ENCODE results near the gene PRPF38B.
"Not testable (repeated sequence)": the region's sequence is repeated elsewhere in the genome, so short reads cannot be mapped to it uniquely, and the experiment has no call there.

PRPF38B gene

GRCh38 chr1:108691942-108692723, at the start of gene PRPF38B:
Gene PRPF38B (plus strand): TSS chr1:108692310. CDS start chr1:108692592, 282 bp downstream.
- DNase-seq = peak; percentile 57

GRCh38 chr1:108643492-108644335, 48.4 kb upstream of the PRPF38B start:
- DNase-seq = no peak

GRCh38 chr1:108644984-108645383, 47.1 kb upstream of the PRPF38B start:
- no peak for DNase-seq

GRCh38 chr1:108645564-108646184, 46.4 kb upstream of the PRPF38B start:
- DNase-seq = no peak

GRCh38 chr1:108646265-108646647, 45.9 kb upstream of the PRPF38B start:
- no peak for DNase-seq

- no peak for DNase-seq
Observed at GRCh38 chr1:108646648-108647269, 45.4 kb upstream of the PRPF38B start.

- no peak for DNase-seq
Observed at GRCh38 chr1:108653431-108654105, 38.5 kb upstream of the PRPF38B start.

GRCh38 chr1:108657356-108658080, 34.6 kb upstream of the PRPF38B start:
- no peak for DNase-seq

GRCh38 chr1:108661030-108661609, 31.0 kb upstream of the PRPF38B start, which contains the start of gene HENMT1:
Gene HENMT1 (minus strand): TSS chr1:108661093. CDS start chr1:108659884, 1,209 bp downstream.
- DNase-seq = no peak

GRCh38 chr1:108663074-108663473, 29.0 kb upstream of the PRPF38B start:
- no peak for DNase-seq

GRCh38 chr1:108664481-108664880, 27.6 kb upstream of the PRPF38B start:
- DNase-seq = no peak

- DNase-seq = no peak
Observed at GRCh38 chr1:108665067-108665466, 27.0 kb upstream of the PRPF38B start.

GRCh38 chr1:108665771-108666170, 26.3 kb upstream of the PRPF38B start:
- DNase-seq = no peak

GRCh38 chr1:108667422-108667821, 24.7 kb upstream of the PRPF38B start:
- not testable (repeated sequence) for DNase-seq

GRCh38 chr1:108668777-108669176, 23.3 kb upstream of the PRPF38B start:
- DNase-seq = no peak

GRCh38 chr1:108669679-108670078, 22.4 kb upstream of the PRPF38B start:
- no peak for DNase-seq

- DNase-seq = no peak
Observed at GRCh38 chr1:108670131-108670773, 21.9 kb upstream of the PRPF38B start.

- no peak for DNase-seq
Observed at GRCh38 chr1:108671143-108671542, 21.0 kb upstream of the PRPF38B start.

- no peak for DNase-seq
Observed at GRCh38 chr1:108678706-108679105, 13.4 kb upstream of the PRPF38B start.

GRCh38 chr1:108679586-108680213, 12.4 kb upstream of the PRPF38B start:
- no peak for DNase-seq

All from GOT3 (cell line).